Kidney (tissue), 14 donors: ENCODE data around the gene NUFIP1. TPM values are rescaled to one million over a fixed set of nuclear protein-coding genes. Genes with fewer than 3 reads are reported as not detected.

ENCODE experiments used
- DNase-seq, 5 donors: peaks; one replicate each; pipeline ENCODE4 v3.0.0-alpha.2; 2013 to 2020
- FAIRE-seq: peaks from 2 replicates; lab custom pipeline; 2012; peaks lifted over from hg19 to GRCh38; lab: Jason Lieb, UNC
- H3K27ac ChIP-seq, 2 donors: one replicate each; pipeline ENCODE4 v1.7.0; 2013; ENCODE audit warnings: low read depth in 2 of 2, low read length in 2 of 2, inconsistent platforms in 1 of 2
- H3K27me3 ChIP-seq: one replicate; pipeline ENCODE4 v1.7.1; 2013; ENCODE audit warnings: low read length, inconsistent platforms; ENCODE audit not compliant: control insufficient read depth, insufficient read depth
- H3K36me3 ChIP-seq, 3 donors: one replicate each; pipeline versions ENCODE4 v1.7.0 to v1.7.1; 2013; ENCODE audit warnings: low read length in 3 of 3, control low read depth in 1 of 3, inconsistent platforms in 1 of 3; ENCODE audit not compliant: insufficient read depth in 3 of 3, control insufficient read depth in 2 of 3
- H3K4me1 ChIP-seq, 3 donors: one replicate each; pipeline versions ENCODE4 v1.7.0 to v1.7.1; 2013; ENCODE audit warnings: low read length in 3 of 3, inconsistent platforms in 1 of 3, low read depth in 1 of 3; ENCODE audit not compliant: control insufficient read depth in 2 of 3, insufficient read depth in 2 of 3
- H3K4me3 ChIP-seq, 3 donors: one replicate each; pipeline versions ENCODE4 v1.7.0 to v1.8.1; 2013; ENCODE audit warnings: low read length in 3 of 3, control low read depth in 1 of 3, inconsistent platforms in 1 of 3
- H3K9ac ChIP-seq, 3 donors: one replicate each; pipeline versions ENCODE4 v1.7.0 to v1.7.1; 2013; ENCODE audit warnings: low read length in 3 of 3, control low read depth in 1 of 3, inconsistent platforms in 1 of 3
- H3K9me3 ChIP-seq, 3 donors: one replicate each; pipeline versions ENCODE4 v1.7.0 to v1.7.1; 2013; ENCODE audit warnings: low read length in 3 of 3, control low read depth in 1 of 3, inconsistent platforms in 1 of 3; ENCODE audit not compliant: control insufficient read depth in 2 of 3, insufficient read depth in 1 of 3
- CTCF ChIP-seq: IDR thresholded peaks from 3 replicates; pipeline ENCODE4 v1.5.1; 2012; ENCODE audit warnings: mild to moderate bottlenecking, moderate library complexity, borderline replicate concordance; ENCODE audit not compliant: insufficient read depth; ENCODE audit errors: extremely low read depth
- intact Hi-C: fragments of 100-400 bp; cut with DNase I; formaldehyde crosslinking; loops from one replicate; pipeline ENCODE4 v1.11.1; 2022
- polyA plus RNA-seq: library from polyadenylated mRNA; stranded (reverse); fragments of 350-450 nt; fragmentation: Illumina TruSeq; extraction: RNeasy Lipid Tissue Mini Kit (QIAGEN cat#74804); gene quantifications from one replicate; pipeline ENCODE4 v1.2.3, GENCODE V29; 2014; ENCODE audit warnings: low read depth, low replicate concordance; ENCODE audit not compliant: insufficient read depth
- total RNA-seq: library from RNA; stranded (reverse); fragmentation: NEBNext Ultra II Directional; extraction: Animal tissue kit (Norgen Biotek cat#: 25700); gene quantifications from one replicate; pipeline ENCODE4 v1.2.1, GENCODE V29; 2021
- donor health status: control.
- donor health status: control.
- donor health status: control.
- donor health status: control.
- donor health status: control.
- donor health status: DM: yes; HTN: yes; CAD: no.
- donor health status: Normal renal cell carcinoma (clear cell type).

Gene NUFIP1
- total and polyA plus RNA-seq, 2 donors from 2014 or later: 3.4 to 5.5 TPM

- peak overlapping the region; percentile 19 to 51 for H3K27ac ChIP-seq
- intact Hi-C loops: no loop called here
- no peaks in the 10 kb centered on the region for H3K27me3 ChIP-seq
- no peaks in the 10 kb centered on the region for H3K9me3 ChIP-seq
- TF ChIP-seq CTCF: no peak
- no peak overlapping the region for H3K9ac ChIP-seq
- no peaks in the 10 kb centered on the region for H3K36me3 ChIP-seq
- no peak overlapping the region for H3K4me3 ChIP-seq
- DNase-seq: no peak
- no peak for FAIRE-seq
- H3K4me1 ChIP-seq: peaks cover 4 to 19% (median 17%) of the 10 kb centered on the region in 3 donors
Measured at GRCh38 chr13:44920013-44920412, 69.3 kb downstream of the NUFIP1 start.

GRCh38 chr13:44919104-44919804, 70.0 kb downstream of the NUFIP1 start:
- Histone ChIP-seq H3K36me3 (no peaks in the 10 kb centered on the region), H3K27ac (peak overlapping the region; percentile 98 to 100), H3K4me3 (peak overlapping the region; percentile 65 to 88 (median 73)), H3K27me3 (no peaks in the 10 kb centered on the region), H3K4me1 (peaks cover 4 to 19% (median 17%) of the 10 kb centered on the region in 3 donors), H3K9me3 (no peaks in the 10 kb centered on the region), H3K9ac (peak overlapping the region; percentile 58 to 100 (median 98))
- no peak for TF ChIP-seq CTCF
- no peak for DNase-seq
- FAIRE-seq: no peak
- intact Hi-C loops: no loop called here

GRCh38 chr13:44918326-44919103, 70.8 kb downstream of the NUFIP1 start:
- H3K36me3 ChIP-seq: no peaks in the 10 kb centered on the region
- peak overlapping the region; percentile 65 to 88 (median 73) for H3K4me3 ChIP-seq
- peak; percentile 67 for TF ChIP-seq CTCF
- FAIRE-seq (no peak), DNase-seq (peak; percentile 95 to 98 (median 96))
- H3K27me3 ChIP-seq: no peaks in the 10 kb centered on the region
- peak overlapping the region; percentile 98 to 100 for H3K27ac ChIP-seq
- no peaks in the 10 kb centered on the region for H3K9me3 ChIP-seq
- intact Hi-C loops: no loop called here
- H3K4me1 ChIP-seq: peaks cover 4 to 19% (median 17%) of the 10 kb centered on the region in 3 donors
- peak overlapping the region; percentile 58 to 100 (median 98) for H3K9ac ChIP-seq
